ENCODE results near the gene TRIM41.

- TF ChIP-seq CTCF (IDR thresholded peaks at IDR 0.05) (no peak), ZFX (IDR thresholded peaks at IDR 0.05; ENCODE audit: borderline replicate concordance) (no peak)
Observed at GRCh38 chr5:181255836-181256578, 32.9 kb downstream of the TRIM41 start.
